Astrocyte (in vitro differentiated cells and primary cell): ENCODE measurements around the gene LRPPRC. TPM values are rescaled to one million over a fixed set of nuclear protein-coding genes. Genes with fewer than 3 reads are reported as not detected.
"Not testable (repeated sequence)": the region's sequence is repeated elsewhere in the genome, so short reads cannot be mapped to it uniquely, and the experiment has no call there.

Experiments
- DNase-seq: peaks from one replicate; pipeline ENCODE4 v3.0.0-alpha.2; 2010; ENCODE audit warnings: low read depth
- FAIRE-seq: peaks from 2 replicates; lab custom pipeline; 2011; peaks lifted over from hg19 to GRCh38; lab: Jason Lieb, UNC
- H2AFZ ChIP-seq: 2 replicates; pipeline ENCODE4 v1.6.0; 2012; ENCODE audit warnings: low read depth, low read length, inconsistent platforms
- H3K27ac ChIP-seq: 2 replicates; pipeline ENCODE4 v1.5.1; 2011; ENCODE audit warnings: low read depth, low read length, inconsistent platforms
- H3K27me3 ChIP-seq: 2 replicates; pipeline ENCODE4 v1.6.0; 2011; ENCODE audit warnings: low read length, inconsistent platforms; ENCODE audit not compliant: insufficient read depth
- H3K36me3 ChIP-seq: 2 replicates; pipeline ENCODE4 v1.5.1; 2011; ENCODE audit warnings: low read length, inconsistent platforms; ENCODE audit not compliant: insufficient read depth
- H3K4me1 ChIP-seq: 2 replicates; pipeline ENCODE4 v1.5.1; 2011; ENCODE audit warnings: low read length, inconsistent platforms; ENCODE audit not compliant: insufficient read depth
- H3K4me2 ChIP-seq: 2 replicates; pipeline ENCODE4 v1.6.0; 2012; ENCODE audit warnings: low read length, inconsistent platforms
- H3K4me3 ChIP-seq: 2 replicates; pipeline ENCODE4 v1.5.1; 2011; ENCODE audit warnings: low read depth, mild to moderate bottlenecking, low read length, inconsistent platforms; ENCODE audit not compliant: insufficient read depth
- H3K79me2 ChIP-seq: 2 replicates; pipeline ENCODE4 v1.6.0; 2012; ENCODE audit warnings: mild to moderate bottlenecking, low read length, inconsistent platforms; ENCODE audit not compliant: insufficient read depth
- H3K9ac ChIP-seq: 2 replicates; pipeline ENCODE4 v1.6.0; 2012; ENCODE audit warnings: mild to moderate bottlenecking, low read length, inconsistent platforms
- H3K9me3 ChIP-seq: 2 replicates; pipeline ENCODE4 v1.5.1; 2012; ENCODE audit warnings: low read depth, mild to moderate bottlenecking, low read length, inconsistent platforms; ENCODE audit not compliant: insufficient read depth
- H4K20me1 ChIP-seq: 2 replicates; pipeline ENCODE4 v1.6.0; 2012; ENCODE audit warnings: low read length, inconsistent platforms; ENCODE audit not compliant: insufficient read depth
- H3K27ac Mint-ChIP-seq: one replicate; pipeline ENCODE4 v1.8.0; 2021; ENCODE audit warnings: mild to moderate bottlenecking, mixed read lengths; ENCODE audit not compliant: unreplicated experiment
- H3K27me3 Mint-ChIP-seq: one replicate; pipeline ENCODE4 v1.8.0; 2021; ENCODE audit warnings: low read depth, mixed read lengths; ENCODE audit not compliant: unreplicated experiment
- H3K36me3 Mint-ChIP-seq: one replicate; pipeline ENCODE4 v1.8.0; 2021; ENCODE audit warnings: low read depth, mixed read lengths; ENCODE audit not compliant: unreplicated experiment
- H3K4me1 Mint-ChIP-seq: one replicate; pipeline ENCODE4 v1.8.0; 2021; ENCODE audit warnings: low read depth, mixed read lengths; ENCODE audit not compliant: unreplicated experiment
- H3K4me3 Mint-ChIP-seq: one replicate; pipeline ENCODE4 v1.8.0; 2021; ENCODE audit warnings: mild to moderate bottlenecking, moderate library complexity, mixed read lengths; ENCODE audit not compliant: unreplicated experiment
- H3K9me3 Mint-ChIP-seq: one replicate; pipeline ENCODE4 v1.8.0; 2021; ENCODE audit warnings: mild to moderate bottlenecking, mixed read lengths; ENCODE audit not compliant: unreplicated experiment
- EZH2 ChIP-seq: IDR thresholded peaks from 2 replicates; pipeline ENCODE4 v1.6.1; 2012; ENCODE audit warnings: mild to moderate bottlenecking, low read length, inconsistent platforms; ENCODE audit not compliant: insufficient read depth
- total RNA-seq: library from RNA; stranded (reverse); gene quantifications from 2 replicates; pipeline ENCODE4 v1.2.1, GENCODE V29; 2021
- TF ChIP-seq, protein P1 (sequence below): IDR thresholded peaks from 2 replicates; pipeline ENCODE4 v1.5.1; 2011; ENCODE audit warnings: low read depth, mild to moderate bottlenecking, inconsistent platforms, low read length, moderate library complexity; ENCODE audit not compliant: insufficient read depth

The LRPPRC gene
- total RNA-seq, 1 donor from 2014 or later: 94.9 TPM

DNA sequence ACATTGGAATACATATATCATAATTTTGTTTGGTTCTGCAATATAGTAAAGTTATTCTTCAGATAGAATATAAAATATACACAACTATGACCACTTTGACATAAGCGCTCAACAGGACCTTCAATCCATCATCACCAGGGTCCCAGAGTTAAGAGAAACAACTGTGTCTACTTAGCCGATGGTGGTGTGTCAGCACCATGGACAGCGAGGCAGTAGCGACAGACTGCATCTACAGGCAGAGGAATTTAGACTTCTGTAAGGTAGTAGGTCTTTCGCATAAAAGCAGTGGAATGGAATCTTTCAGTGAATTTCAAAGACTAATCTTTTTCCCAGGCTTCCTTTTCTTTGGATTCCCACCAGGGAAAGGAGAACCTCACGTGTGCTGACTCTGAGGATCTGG, 20.5 kb upstream of the LRPPRC start:
- Mint-ChIP-seq H3K4me3 (no peak overlapping the region), H3K9me3 (peaks cover 4% of the 10 kb centered on the region), H3K27ac (no peak overlapping the region), H3K4me1 (no peaks in the 10 kb centered on the region), H3K36me3 (no peaks in the 10 kb centered on the region), H3K27me3 (peaks cover 2% of the 10 kb centered on the region)
- DNase-seq: peak; percentile 36
- Histone ChIP-seq H3K36me3 (no peaks in the 10 kb centered on the region), H2AFZ (no peak overlapping the region), H3K4me1 (no peaks in the 10 kb centered on the region), H4K20me1 (no peaks in the 10 kb centered on the region), H3K27ac (no peak overlapping the region), H3K4me3 (no peak overlapping the region), H3K79me2 (no peaks in the 10 kb centered on the region), H3K9me3 (no peaks in the 10 kb centered on the region), H3K9ac (no peak overlapping the region), H3K27me3 (peaks cover 5% of the 10 kb centered on the region), H3K4me2 (no peak overlapping the region)
- FAIRE-seq: no peak
- TF ChIP-seq EZH2: no peak
- TF ChIP-seq, protein P1, sequence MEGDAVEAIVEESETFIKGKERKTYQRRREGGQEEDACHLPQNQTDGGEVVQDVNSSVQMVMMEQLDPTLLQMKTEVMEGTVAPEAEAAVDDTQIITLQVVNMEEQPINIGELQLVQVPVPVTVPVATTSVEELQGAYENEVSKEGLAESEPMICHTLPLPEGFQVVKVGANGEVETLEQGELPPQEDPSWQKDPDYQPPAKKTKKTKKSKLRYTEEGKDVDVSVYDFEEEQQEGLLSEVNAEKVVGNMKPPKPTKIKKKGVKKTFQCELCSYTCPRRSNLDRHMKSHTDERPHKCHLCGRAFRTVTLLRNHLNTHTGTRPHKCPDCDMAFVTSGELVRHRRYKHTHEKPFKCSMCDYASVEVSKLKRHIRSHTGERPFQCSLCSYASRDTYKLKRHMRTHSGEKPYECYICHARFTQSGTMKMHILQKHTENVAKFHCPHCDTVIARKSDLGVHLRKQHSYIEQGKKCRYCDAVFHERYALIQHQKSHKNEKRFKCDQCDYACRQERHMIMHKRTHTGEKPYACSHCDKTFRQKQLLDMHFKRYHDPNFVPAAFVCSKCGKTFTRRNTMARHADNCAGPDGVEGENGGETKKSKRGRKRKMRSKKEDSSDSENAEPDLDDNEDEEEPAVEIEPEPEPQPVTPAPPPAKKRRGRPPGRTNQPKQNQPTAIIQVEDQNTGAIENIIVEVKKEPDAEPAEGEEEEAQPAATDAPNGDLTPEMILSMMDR: no peak

GRCh38 chr2:44015239-44015638, 19.4 kb upstream of the LRPPRC start:
- Mint-ChIP-seq H3K4me1 (no peaks in the 10 kb centered on the region), H3K9me3 (peaks cover 4% of the 10 kb centered on the region), H3K4me3 (no peak overlapping the region), H3K36me3 (no peaks in the 10 kb centered on the region), H3K27ac (no peak overlapping the region), H3K27me3 (peaks cover 2% of the 10 kb centered on the region)
- no peak overlapping the region for H3K27ac ChIP-seq
- no peaks in the 10 kb centered on the region for H3K36me3 ChIP-seq
- H3K4me3 ChIP-seq: no peak overlapping the region
- no peak overlapping the region for H3K9ac ChIP-seq
- no peaks in the 10 kb centered on the region for H3K79me2 ChIP-seq
- no peaks in the 10 kb centered on the region for H4K20me1 ChIP-seq
- H3K27me3 ChIP-seq: peaks cover 12% of the 10 kb centered on the region
- H3K9me3 ChIP-seq: no peaks in the 10 kb centered on the region
- no peaks in the 10 kb centered on the region for H3K4me1 ChIP-seq
- no peak for DNase-seq
- FAIRE-seq: no peak
- TF ChIP-seq, protein P1: no peak
- no peak for TF ChIP-seq EZH2
- H2AFZ ChIP-seq: no peak overlapping the region
- H3K4me2 ChIP-seq: no peak overlapping the region

GRCh38 chr2:44013205-44013604, 17.4 kb upstream of the LRPPRC start:
- H3K4me3 Mint-ChIP-seq, H2AFZ ChIP-seq, FAIRE-seq, H3K4me1 ChIP-seq, H3K27me3 Mint-ChIP-seq, H3K9me3 ChIP-seq, H3K27ac ChIP-seq, H3K4me2 ChIP-seq, H3K27ac Mint-ChIP-seq, H3K4me1 Mint-ChIP-seq, H3K79me2 ChIP-seq, H4K20me1 ChIP-seq, H3K4me3 ChIP-seq, H3K9ac ChIP-seq, H3K36me3 ChIP-seq, H3K36me3 Mint-ChIP-seq, H3K9me3 Mint-ChIP-seq, DNase-seq: not testable (repeated sequence)
- H3K27me3 ChIP-seq: peaks cover 19% of the 10 kb centered on the region
